Measurements from ENCODE around the gene PITPNB.
A peak's percentile ranks its signal among the peaks of the same experiment; 100 is the strongest.

Gene PITPNB

DNA sequence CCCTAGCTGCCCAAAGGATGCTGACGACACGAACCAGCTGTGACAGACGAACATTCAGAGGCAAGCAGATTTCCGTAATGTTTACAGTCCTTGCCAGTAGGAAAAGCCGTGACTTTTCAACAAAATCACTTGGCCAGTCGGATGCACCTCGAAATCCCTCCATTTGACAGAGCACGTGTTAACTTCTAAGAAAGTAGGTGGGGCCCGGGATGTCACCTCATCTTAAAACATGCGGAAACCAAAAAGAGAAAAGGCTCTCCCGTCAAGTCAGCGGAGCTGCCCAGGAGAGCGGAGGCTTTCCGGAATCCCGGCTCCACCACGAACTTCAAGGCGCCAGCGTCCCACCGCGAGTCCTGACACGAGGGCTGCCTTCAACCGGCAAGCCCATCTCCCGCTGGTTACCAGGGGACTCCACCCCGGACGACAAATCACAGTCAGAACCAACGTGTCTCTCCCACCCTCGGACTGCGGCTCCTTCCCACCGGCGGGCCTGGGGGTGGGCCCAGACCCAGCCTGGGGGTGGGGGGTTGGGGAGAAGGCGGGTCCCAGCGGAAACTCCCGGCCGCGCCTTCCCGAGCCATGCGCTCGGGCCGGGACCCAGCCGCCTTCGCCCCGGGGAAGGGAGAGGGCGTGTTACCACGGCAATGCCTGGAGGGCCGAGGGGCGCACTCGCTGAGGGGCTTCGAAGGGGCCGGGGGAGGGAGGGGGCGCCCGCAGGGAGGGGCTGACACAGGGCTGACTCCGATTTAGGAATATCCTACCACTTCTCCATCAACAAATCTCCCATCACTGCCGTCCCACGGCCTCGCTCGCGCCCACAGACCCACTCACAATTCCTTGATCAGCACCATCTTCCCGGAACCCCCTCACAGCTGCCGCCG is 475 bp downstream of the PITPNB start:
- DNase-seq, result peak; percentile 81

DNA sequence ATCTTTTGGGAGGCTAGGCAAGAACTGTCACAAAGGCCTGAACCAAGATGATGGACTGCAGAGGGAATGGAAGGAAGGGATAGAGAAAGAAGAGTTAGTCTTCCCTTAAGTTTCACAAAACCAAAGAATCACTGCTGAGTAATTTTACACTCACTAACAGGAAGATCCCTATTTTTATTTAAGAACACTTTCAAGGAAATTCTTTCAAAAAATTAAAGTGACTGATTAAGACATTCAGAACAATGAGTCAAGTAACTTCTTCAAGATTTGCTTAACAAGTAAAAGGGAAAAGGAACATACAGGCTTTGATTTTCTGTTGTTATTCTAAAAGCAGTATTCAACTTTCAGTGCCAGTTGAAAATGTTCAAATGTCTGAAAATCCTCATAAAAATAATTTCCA is 3.1 kb downstream of the PITPNB start:
- DNase-seq, result no peak

DNA sequence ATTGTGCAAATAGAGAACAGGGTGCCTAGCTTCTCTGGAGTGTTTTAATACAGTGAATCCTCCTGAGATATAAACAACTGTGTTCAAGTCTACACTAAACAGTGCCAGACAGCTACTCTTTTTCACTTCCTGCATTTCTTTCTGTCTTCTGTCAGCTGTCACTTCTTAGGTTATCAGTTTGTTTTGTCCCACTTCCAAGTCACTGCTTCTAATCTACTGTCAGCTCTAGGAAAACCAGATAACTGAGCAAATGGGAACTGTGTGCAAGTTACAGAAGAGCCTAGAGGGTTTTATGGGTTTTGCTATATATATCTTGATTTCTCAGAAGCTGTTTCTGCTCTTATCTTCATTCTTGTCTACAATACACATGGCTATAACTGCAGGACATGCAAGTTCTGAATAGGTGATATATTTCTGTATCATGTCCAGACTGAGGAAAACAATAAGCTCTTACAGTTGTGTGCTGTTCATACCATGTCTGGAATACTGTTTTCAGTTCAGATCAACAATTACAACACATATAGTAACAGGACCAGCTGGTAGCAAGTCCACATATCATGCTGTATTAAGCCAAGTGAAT is 5.8 kb downstream of the PITPNB start:
- DNase-seq, result no peak

DNA sequence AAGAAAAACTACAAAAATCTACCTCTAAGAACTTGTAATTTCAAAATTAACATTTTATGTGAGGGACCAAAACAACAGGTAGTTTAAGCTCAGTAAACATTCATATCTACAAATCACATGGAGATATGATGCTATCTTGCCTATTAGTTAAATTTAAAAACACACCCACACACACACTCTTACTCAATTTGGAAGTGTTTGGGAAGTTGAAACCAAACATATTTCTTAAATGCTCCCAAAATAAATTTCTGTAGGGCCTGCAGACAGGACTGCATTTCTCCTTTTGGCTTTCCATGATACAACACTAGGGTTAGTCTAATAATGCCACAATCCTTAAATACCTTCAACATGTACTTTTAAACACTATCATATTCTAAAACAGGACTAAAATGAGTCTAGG is 7.0 kb downstream of the PITPNB start:
- no peak for DNase-seq

DNA sequence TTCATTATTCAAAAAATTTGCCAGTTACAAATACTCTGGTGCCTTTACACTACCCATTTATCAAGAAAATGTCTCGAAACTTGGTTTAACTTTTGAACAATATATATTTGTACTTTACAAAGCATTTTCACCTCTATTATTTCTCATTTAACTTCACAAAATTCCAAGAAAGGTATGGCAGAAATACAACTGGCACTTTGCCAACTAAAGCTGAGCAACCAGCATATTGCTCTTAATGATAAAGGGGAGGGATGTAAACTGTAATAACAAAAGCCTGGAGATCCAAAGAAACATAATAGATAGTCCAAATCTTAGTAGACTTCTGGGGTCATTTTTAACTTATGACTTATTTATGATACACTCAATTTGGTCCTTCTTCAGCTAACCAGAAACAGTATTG is 7.7 kb downstream of the PITPNB start:
- no peak for DNase-seq

DNA sequence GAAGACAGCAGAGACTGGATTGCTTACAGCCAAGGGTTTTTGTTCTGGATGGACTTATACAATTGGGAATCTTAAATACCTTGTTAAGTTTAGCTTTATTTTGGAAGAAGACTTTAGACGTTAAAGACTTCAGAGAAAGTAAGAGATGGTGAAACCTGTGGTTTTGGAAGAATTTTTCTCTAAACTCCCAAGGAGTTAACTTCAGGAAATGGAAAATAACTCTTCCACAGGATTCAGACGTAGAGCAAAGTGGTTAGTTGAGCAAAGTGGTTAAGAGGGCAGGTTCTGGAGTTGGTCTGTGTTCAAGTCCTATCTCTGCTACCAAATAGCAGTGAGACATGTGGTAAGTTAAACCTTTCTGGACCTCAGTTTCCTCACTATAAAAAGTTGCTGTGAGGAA is 12.8 kb downstream of the PITPNB start:
- no peak for DNase-seq

DNA sequence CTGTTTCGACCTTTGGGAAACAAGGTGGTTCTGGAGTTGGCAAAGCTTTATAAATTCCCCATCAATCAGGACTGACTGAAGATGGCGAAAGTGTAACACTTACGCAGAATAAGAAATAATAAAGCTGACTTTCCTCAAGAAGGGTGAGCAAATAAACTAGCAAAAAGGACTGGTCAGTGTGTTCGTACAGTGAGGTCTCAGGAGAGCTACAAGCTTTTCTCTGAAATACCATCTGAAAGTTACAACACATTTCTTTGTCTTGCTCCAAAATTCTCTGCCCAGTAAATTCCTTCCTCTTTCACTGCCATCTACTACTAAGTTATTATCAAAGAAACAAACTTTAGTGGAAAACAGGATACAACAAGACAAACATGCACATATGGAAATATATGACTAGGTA is 13.4 kb downstream of the PITPNB start:
- DNase-seq, result no peak

DNA sequence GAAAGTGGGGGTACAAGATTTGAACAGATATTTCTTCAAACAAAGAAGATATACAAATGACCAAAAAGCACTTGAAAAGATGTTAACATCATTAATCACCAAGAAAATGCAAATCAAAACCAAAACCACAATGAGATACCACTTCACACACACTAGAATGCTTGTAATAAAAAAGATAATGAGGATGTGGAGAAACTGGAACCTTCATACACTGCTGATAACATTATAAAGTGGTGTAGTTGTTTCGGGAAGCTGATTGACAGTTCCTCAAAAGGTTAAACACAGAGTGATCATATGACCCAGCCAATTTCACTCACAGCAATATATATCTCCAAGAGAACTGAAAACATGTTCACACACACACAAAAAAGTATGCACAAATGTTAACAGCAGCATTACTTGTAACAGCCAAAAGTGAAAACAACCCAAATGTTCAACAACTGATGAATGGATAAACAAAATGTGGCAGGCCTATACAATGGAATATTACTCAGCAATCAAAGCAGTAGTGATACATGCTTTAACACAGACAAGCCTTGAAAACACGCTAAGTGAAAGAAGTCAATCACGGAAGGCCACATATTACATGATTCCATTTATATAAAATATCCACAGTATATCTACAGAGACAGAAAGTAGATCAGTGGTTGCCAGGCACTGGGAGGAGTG is 15.1 kb downstream of the PITPNB start:
- DNase-seq, result no peak

DNA sequence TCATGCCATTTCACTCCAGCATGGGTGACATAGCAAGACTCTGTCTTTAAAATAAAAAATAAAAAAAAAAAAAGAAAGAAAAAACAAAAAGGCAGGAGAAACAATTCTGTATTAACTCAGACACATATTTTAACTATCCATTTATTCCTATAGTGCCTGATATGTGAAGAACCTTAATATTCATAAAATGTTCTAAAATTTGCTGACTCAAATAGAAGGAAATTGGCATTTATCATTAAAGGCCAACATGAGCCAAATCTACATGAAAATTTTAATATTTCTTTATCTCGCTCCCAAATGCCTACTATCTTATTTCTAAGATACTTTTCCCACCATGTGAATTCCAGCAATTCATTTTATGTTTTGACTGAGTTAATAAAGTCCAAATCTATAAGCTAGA is 18.9 kb downstream of the PITPNB start:
- DNase-seq, result no peak

DNA sequence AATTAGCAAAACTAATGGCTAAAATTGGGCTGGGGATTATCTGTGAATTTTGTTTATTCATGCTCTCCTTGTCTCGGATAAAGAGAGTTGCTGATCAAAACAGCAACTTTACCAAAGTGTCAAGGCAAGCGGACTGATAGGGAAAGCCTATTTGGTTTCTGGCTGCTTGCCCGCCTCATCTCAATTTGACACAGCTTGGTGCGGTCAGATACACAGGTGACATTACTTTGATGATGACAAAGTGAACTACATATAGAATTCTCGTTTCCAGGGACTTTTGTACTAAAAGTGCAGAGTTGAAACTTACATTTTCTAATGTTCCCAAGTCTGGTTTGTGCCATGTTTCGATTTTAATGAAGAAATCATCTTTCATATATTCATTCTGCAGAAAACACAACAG is 22.8 kb downstream of the PITPNB start:
- DNase-seq, result no peak

DNA sequence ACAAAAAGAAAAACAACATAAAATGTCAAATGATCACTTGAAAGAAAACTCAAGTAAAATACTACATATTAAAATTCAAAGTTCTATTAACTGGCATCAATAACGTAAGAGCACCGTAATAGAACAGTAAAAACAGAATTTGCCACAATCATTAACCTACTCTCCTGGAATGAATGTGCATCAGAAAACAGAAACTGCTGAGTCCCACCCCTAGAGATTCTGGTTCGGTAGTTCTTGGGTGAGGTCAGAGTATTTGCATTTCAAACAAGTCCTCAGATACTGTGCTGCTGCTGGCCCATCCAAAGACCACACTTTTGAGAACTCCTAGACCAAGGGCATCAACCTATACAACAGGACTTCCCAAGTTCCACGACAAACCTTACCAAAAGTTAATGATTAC is 23.5 kb downstream of the PITPNB start:
- no peak for DNase-seq

DNA sequence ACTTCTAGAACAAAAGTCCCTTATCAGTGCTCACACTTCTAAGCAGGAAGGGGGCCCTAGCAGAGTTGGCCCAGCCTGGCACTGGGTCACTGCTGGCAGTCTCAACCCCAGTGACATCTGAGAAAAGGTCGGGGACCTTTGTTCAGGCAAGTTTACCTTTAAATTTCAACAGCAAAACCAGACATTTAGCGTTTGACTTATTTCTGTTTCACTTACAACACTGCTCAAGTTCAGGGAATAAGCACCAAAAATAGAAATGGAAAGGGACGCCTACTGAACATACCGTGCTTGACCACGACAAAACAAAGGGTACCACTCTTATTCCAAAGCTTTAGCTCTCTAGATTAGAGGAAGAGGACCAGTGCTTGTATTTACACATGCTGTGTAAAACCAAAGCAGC is 26.2 kb downstream of the PITPNB start:
- no peak for DNase-seq

DNA sequence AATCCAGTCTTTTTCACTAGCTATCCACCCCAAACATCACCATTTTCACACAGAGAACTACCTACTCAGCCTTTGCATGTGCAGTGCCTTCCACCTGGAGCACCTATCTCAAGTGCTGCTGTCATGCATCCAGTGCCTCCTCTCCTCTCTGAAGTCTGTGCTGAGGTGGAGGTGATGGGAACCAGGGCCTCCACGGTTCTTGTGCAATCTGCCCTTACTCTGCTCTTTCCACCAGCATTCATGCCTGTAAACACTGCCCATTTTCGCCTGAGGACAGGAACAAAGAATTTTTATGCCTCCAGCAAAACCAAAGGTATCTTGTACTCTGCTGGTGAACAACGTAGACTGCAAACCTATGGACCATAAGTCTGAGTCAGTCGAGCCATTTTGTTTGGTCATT is 27.0 kb downstream of the PITPNB start:
- DNase-seq, result no peak

DNA sequence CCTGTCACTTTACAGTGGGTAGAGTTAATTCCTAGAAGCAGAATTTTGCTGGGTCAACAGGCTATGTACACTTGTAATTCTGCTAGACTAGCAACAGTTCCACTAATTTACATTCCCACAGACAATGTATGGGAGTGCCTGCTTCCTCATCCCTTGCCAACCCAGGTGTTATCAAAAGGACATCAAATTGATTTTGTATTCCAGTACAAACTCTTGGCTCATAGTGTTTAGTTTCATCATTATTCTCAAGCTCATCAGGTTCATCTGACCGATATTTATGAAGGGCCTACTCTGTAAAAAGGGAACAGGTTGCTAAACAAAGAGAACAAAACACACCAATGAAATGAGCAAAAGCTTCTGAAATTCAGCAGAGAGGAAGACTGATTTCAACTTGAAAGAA is 30.7 kb downstream of the PITPNB start:
- DNase-seq, result no peak

DNA sequence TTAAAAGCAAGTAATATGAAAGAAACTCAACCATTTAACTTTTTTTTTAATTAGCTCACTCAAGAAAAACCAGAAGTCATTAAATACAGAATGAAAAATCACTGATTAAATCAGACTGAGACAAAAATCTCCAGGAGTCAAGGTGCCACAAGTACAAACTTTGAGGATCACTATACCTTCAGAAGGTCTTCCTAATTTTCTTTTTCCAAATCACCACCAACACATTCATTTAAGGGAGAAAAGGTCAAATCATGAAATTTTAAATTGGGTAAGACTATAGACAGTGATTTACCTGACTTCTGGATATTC is 32.3 kb downstream of the PITPNB start:
- DNase-seq, result no peak

DNA sequence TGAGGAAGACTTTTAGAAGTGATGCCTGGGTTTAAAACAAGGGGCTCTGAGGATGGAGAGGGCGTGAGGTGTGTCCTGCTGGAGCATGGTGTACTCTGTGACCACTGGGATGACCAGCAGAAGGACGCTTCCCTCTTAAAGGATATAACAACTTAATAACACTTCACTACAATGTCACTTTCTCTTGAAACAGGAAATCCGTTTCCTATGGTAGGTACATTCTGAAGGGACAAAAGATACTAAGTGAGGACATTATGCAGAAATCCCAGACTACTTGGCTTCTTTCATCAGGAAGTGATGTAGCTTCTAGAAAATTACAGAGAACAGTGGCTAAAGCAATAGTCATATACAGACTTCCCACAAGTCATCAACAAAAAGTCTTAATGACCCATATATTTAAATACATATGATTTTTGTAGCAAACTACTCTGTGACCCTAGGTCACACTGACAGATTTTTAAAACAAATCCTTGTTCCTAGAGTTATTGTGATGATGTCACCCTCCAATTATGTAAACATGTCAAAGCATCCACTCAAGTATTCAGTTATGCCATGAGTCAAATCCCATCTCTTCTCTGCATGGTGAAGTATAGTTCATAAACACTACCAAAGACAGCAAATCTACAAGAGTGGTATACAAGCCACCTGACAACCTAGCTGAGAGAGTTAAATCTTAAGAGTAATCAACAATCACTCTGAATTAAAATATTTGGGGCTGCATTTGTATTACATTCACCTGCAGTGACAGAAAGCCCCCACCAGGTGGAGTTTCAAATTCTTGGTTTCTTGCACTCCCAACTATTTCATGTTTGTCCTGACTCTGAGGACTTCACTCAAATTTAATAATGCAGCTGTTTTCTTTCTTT is 32.8 kb downstream of the PITPNB start:
- DNase-seq, result no peak

DNA sequence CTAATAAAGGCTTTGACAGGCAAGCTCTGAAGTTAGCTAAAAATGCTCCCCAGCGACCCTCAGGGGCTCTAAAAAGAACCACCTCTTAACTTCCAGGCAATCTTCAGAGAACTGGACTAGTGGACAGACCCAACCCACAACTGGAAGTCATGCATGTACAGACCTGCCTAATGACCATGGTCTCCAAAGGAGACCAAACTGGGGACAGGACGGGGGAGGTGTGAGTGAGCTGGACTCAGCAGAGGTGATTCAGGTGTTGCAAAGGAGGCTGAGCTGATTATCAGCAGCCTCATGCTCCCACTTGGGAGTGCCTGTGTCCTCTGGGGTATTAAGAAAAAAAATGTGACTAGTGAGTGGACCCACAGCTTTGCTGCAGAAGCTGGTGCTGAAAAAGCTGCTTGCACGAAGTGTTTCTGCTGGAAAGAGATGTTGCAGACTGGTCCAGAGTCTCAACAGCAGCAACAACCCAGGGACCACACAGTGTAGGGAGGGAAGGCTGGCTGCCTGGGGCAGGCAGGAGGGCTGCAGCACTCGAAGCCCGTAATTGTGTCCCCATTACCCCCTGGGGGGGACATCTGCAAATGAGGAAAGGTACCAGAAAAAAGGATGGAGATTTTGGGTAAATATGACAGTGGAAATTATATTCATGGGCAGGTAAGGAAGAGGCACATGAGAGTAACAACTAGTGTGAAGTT is 35.3 kb downstream of the PITPNB start:
- no peak for DNase-seq

DNA sequence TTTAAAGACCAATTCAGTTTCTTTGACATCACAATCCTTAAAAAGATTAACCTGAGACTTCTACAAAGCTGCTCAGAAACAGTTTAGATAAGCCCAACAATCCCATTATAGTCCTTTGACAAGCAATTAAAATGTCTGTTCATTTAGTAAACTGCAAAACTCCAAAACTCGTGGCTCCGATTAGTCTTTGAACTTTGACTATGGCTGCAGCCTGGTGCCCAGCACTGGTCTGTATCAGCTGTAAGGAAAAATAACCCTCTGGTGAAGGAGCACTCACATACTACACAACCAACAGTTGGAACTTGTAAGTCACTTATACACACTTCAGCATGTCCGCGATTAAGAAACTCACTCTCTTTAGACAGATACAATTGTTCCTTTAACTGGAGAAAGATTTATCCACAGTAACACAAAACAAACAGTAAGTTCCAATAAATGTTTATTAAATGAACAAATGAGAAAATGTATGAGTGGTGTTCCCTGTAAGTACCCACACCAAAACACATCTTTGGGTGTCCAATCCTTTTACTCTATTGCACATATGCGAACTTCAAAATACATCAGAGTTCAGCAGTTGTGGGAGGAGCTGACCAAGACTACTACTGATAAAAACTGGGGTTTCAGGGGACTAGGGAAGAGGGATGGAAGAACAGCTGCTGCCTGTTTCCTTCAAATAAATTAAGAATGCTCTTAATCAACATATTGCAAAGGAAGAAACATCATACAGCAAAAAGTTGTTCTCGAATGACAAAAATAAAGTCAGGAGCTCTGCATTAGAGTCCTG is 36.4 kb downstream of the PITPNB start:
- DNase-seq, result no peak

DNA sequence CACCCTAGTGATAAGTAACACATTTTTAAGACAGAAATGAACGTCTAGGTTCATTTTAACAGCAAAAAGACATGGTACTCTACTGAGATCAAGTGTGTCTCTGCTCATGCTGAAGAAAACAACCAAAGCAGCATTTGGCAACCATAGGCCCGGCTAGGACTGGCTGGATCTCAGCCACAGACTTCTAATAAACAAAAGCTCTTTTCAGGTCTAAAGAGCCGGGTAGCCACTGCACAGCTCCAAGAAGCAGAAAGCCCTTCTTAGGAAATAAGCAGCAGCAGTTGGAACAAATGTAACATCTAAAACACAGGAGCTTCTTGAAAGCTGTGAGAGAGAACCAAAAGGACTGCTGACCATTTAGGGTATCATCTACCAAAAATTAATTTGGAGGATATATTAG is 37.6 kb downstream of the PITPNB start:
- no peak for DNase-seq

DNA sequence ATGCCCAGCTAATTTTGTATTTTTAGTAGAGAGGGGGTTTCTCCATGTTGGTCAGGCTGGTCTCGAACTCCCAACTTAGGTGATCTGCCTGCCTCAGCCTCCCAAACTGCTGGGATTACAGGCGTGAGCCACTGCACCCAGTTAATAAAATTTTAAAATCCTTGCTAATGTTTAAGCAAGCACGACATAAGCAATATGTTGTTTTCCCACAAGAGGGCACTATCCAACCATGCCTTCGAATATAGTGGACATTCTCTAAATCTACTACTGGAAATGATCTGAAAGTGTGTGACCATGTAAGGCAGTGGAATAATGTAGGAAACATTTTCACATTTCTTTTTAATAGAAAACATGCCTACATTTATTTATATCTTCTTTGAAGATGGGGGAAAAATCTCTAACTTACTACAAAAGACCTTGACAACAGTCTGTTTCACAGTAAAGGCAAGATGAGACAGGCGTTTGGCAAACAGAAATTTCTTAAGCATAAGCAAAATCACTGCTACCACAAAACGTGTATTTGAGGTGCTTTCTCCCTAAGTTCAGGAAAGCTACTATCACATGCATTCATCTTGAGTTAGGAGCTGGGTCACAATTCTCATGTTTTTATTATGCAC is 38.2 kb downstream of the PITPNB start:
- DNase-seq, result peak; percentile 45

DNA sequence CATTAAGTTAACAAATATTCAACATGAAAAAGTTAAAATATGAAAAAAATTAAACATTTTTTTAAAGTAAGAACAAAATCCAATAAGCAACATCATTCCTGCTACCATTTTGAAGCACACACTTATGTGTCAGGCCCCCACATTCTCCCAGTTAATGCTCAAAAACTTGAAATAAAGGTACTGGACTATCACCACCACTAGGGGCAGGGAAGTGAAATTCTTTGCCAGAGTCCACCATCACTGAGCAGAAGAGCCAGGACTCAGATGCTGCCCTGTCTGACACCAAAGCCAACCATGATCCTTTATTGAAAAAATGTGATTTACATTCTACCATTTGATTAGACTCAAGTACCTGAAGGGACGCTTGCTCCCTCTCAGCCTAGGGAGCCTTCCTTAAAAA is 39.1 kb downstream of the PITPNB start:
- DNase-seq, result no peak

DNA sequence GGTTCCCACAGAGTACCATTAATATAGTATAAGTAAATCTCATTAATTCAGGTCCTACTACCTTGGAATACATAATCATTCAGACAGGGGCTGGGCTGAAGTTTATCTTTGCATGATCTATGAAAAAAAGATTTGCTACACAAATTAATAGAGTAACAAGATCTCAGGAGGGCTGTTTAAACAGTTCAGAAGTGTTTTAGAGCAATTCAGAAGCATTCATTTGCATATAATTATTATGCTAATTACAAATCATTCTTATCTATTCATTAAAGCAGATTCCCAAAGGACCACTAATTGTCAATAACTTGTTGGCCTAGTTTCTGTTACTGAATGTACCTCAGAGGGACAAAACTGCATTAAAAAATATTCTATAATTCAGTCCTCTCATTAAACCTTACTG is 40.5 kb downstream of the PITPNB start:
- no peak for DNase-seq
